Suppressor macrophage (primary cell): ENCODE data around the gene SH3BP5.

ENCODE experiments used
- DNase-seq, 4 experiments: peaks; one replicate each; pipeline ENCODE4 v3.0.0-alpha.2; 2020 to 2022

SH3BP5 gene

GRCh38 chr3:15297608-15298350 lies 34.6 kb downstream of the SH3BP5 start:
- no peak for DNase-seq

DNA sequence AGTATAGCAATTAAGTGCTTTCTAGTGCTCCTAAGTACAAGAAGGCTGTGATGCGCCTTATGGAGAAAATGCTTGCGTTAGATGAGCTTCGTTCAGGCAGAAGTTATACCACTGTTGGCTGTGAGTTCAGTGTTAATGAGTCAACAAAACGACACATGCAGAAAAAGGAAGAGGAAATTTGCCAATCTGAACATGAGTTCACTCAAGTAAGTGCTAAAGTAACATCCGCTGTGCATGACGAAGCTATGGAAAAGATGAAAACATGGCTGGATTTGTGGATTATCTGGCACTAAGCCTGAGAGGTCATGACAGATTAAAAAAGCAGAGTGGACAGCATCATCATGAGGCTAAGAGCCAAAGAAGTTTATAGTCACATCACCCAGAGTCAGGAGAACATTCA lies 36.9 kb downstream of the SH3BP5 start:
- peak; percentile 84 to 99 (median 95) for DNase-seq

DNA sequence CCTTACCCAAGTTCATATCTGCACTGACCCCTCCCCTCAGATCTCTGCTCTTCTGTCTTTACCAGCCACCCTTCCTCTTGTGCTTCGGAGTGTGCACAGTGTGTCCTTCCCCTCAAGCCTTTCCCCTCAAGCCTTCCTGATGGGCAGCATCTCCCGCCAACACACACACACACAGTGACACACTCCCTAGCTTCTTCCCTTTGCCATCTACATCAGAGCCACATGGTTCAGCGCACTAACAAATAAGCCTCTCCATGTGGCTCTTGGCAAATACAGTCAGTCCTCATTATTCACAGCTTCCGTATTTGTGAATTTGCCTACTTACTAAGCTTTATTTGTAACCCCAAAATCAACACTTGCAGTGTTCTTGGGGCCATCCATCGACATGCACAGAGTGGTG lies 37.5 kb downstream of the SH3BP5 start:
- peak; percentile 89 to 98 (median 92) for DNase-seq

DNA sequence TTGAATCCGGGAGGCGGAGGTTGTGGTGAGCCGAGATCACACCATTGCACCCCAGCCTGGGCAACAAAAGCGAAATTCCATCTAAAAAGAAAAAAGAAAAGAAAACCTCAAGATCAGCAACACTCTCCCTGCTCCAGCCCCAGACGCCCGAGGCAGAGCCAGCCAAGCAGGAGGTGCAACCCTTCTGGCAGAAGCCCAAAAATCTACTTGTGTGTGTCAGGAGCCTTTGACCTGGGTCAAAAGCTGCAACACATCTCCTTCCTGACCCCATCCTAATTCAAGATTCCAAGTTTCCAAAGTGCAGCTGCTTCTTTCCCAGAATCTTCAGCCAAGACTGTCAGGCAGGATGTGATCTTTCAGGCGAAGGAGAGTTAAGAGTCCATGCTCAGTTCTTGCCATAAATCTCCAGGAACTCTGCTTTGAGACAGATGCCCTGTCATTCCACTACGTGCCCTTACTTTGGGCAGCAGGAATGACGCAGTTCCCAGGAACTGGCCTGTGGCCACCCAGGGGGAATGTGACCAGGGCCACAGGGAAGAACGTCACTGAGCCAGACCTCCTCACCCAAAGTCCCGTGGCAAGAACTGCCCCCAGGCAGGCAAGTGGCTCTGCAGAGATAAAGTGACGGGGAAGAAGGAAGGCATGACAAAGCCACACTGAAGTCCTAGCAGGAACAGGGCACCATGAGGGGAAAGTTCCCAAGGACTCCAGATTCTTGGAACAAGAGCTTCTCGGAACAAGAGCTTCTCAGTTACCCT lies 39.4 kb downstream of the SH3BP5 start:
- peak; percentile 72 to 90 (median 85) for DNase-seq

- DNase-seq: peak; percentile 33 to 46 (median 42)
Measured at GRCh38 chr3:15291589-15292541, 40.5 kb downstream of the SH3BP5 start.

DNA sequence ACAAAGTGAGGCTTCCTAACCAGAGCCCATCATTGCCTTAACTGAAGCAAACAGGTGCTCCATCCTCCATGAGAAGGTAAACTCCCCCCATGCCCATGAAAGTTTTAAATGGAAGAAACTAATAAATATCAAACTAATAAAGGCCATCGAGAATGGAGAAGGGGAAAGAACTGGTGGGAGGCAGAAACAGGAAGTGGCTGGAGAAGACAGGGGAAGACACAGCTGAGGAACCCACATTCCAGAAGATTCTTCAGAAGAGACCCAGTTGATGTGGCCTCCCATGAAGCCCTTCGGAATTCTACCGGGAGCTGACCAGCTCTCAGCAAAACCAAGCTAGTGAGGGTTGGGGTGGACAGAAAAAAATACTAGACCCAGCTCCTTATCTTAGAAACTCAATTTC lies 41.6 kb downstream of the SH3BP5 start:
- peak; percentile 49 to 74 (median 63) for DNase-seq

- DNase-seq: no peak
Measured at GRCh38 chr3:15289661-15290060, 42.7 kb downstream of the SH3BP5 start.

DNA sequence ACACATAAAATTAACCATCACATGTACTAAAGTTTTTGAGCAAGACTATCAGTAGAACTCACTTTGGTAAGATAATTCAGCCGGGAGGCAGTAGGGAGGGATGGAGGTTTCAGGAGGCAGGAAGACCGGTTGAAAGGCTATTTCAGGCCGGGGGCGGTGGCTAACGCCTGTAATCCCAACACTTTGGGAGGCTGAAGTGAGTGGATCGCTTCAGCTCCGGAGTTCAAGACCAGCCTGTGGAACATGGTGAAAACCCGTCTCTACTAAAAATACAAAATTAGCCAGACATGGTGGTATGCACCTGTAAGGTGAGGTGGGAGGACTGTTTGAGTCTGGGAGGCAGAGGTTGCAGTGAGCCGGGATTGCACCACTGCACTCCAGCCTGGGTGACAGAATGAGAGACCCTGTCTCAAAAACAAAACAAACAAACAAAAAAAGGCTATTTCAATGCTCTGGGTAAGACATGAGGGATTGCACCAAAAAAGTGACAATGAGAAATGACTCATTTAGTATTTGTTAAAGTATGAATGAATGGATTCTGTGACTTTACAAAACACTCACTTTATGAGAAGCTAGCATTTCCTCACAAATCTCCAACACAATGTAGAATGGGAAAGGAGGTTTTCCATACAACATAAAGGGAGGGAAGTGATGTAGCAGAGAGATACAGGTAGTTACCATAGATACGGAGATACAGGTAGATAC lies 43.9 kb downstream of the SH3BP5 start:
- DNase-seq: peak in 2 of 4 experiments; percentile 41 to 57

GRCh38 chr3:15287565-15288330 lies 44.6 kb downstream of the SH3BP5 start:
- DNase-seq: peak; percentile 90 to 98 (median 94)

- DNase-seq: no peak
Measured at GRCh38 chr3:15286022-15286421, 46.4 kb downstream of the SH3BP5 start.

DNA sequence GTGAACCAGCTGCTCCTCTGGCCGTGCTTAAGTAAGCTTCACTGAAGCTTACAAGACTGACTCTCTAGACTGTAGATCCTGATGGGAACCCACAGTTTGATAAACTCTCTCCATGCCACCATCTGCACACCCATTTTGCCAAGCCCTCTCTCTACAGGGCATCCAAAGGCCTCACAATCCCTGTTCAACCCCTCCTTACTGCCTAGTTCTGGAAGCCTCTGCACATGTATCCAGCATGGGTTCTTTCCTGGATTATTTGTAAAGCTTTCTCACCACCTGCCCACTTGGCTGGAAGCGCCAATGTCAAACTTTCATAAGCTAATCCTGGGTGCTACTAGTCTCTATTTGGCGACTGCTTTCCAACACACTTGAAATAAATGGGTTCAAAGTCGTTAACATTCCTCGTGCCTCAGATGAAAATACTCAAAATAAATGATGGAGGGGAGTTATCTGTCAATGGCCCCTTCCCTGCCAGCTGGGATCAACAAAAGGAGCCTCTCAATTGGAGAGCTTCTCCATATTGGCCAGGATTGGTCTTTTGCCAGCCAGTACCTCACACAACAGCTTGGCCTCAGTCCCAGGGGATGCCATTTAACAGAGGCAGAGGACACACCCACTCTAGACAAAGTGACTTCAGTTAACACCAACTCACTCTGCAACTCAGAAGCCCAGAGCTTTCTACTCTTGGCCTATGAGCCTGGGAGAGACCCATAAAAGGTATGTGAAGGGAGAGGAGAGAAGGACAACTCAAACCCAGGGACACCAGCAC lies 48.1 kb downstream of the SH3BP5 start:
- DNase-seq: peak in 1 of 4 experiments; percentile 35

- DNase-seq: no peak
Measured at GRCh38 chr3:15283702-15284101, 48.7 kb downstream of the SH3BP5 start.

DNA sequence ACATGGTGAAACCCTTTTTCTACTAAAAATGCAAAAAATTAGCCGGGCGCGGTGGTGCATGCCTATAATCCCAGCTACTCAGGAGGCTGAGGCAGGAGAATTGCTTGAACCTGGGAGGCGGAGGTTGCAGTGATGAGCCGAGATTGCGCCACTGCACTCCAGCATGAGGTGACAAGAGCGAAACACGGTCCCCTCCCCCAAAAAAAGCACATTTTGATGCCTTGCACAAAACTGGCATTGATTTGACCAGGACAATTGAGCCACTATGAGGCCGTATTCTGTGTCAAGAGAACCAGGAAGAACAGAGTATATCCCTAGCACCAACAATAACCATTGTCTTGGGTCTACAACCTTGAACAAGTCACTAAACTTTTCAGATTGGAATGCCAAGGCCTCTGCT lies 50.6 kb downstream of the SH3BP5 start:
- no peak for DNase-seq

DNA sequence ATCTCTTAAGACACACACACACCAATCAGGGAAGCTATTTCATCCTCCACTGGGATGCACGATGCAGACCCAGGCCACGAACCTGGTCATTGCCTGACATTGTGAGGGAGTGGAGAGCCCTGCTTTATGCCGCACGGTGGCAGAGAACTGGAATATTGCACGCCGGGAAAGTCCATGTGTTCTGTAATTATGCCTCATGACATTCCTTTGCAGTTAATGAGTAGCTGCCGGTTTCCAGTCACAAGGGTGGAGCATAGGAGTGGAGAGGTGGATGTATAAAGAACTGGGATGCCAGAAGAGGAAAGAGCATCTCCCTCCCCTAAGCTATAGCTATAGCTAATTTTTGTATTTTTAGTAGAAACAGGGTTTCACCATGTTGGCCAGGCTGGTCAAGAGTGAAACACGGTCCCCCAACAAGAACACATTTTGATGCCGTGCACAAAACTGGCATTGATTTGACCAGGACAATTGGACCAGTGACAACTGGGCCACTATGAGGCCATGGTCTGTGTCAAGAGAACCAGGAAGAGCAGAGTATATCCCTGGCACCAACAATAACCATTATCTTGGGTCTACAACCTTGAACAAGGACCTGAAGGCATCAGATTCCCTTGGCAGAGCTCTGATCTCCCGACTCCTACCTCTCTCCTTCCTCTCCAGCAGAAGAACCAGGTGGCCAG lies 51.4 kb downstream of the SH3BP5 start:
- no peak for DNase-seq

- peak in 1 of 4 experiments; percentile 30 for DNase-seq
Measured at GRCh38 chr3:15279671-15280402, 52.5 kb downstream of the SH3BP5 start.

DNA sequence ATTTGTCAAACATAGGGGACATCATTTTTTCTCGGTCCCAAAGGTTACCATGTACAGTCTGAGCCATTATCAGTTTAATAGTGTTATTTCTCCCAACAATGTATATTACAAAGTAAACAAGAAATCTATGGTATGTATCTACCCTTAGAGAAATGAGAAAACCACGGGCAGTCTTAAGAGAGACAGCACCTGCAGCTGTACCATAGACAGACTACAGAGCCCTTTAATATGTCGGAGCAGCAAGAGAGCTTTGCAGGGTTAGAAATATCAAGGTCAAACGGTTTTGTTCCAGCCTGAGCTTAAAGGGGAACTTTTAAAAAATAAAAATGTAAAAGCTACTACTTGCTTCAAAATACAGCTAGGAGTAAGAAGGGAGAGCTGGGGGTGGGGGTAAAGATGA lies 53.2 kb downstream of the SH3BP5 start:
- DNase-seq: no peak

DNA sequence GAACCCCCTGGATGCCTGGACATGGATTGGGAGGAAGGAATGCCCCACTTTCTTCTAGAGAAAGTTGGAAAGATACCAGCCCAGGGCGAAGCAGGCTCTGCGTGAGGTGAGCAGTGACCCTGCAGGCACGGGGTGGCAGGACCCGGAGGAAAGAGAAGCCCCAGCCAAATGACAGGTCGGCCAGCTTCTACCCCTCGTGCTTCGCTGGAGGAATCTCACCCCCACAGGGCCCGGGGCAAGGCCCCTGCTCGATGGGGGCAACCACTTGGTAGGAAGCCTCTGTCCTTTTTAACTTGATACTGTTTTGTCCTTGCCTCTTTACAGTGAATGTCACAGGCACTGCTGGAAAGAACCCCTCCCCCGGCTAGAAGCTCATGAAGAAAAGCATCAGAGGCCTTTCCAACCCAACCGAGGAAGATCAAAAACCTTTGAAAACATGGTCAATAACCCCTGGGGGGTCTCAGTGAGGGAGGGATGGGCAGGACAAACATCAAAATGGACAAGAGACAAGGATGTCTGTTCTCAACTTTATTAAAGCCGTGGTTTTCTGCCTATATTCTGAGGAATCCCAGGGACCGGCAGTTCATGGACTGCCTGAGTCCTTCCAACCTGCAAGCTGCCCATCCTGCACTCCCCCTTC lies 54.4 kb downstream of the SH3BP5 start:
- no peak for DNase-seq

- peak; percentile 72 to 89 (median 82) for DNase-seq
Measured at GRCh38 chr3:15276028-15276724, 56.2 kb downstream of the SH3BP5 start.
